Endothelial cell of umbilical vein (primary cell): ENCODE measurements around the gene OR10H4. TPM values are rescaled to one million over a fixed set of nuclear protein-coding genes. Genes with fewer than 3 reads are reported as not detected.

Experiments
- BruUV-seq: library from RNA; stranded (reverse); fragments of 400-500 nt; replicated peaks from 2 replicates; lab custom pipeline; 2021; lab: Mats Ljungman, UMichigan
- CTCF ChIA-PET: fragments of 300-600, 350-600 bp; sonication (Branson Sonifier 250); formaldehyde crosslinking; loops from one replicate; lab custom pipeline; 2021; ENCODE audit warnings: antibody characterized with exemption, inconsistent platforms; lab: Charles Lee
- POLR2A ChIA-PET: fragments of 300-600, 350-600 bp; sonication (Branson Sonifier 250); formaldehyde crosslinking; loops from one replicate; lab custom pipeline; 2021; ENCODE audit warnings: antibody characterized with exemption, inconsistent platforms; lab: Charles Lee
- DNase-seq: peaks from one replicate; pipeline ENCODE4 v3.0.0-alpha.2; 2011; ENCODE audit warnings: low read depth, low spot score
- FAIRE-seq: peaks from 2 replicates; lab custom pipeline; 2011; peaks lifted over from hg19 to GRCh38; lab: Jason Lieb, UNC
- H2AFZ ChIP-seq: 2 replicates; pipeline ENCODE4 v1.6.0; 2012; ENCODE audit warnings: low read depth, low read length, control low read depth, inconsistent platforms
- H3K27ac ChIP-seq: 2 replicates; pipeline ENCODE4 v1.5.1; 2011; ENCODE audit warnings: low read depth, mild to moderate bottlenecking, control low read depth, low read length, moderate library complexity; ENCODE audit not compliant: insufficient read depth
- H3K27me3 ChIP-seq, 2 experiments: 2 replicates each; pipeline versions ENCODE4 v1.6.0 to v1.6.1; 2011; ENCODE audit warnings: low read length in 2 of 2, mixed read lengths in 1 of 2; ENCODE audit not compliant: control insufficient read depth in 2 of 2, insufficient read depth in 2 of 2
- H3K36me3 ChIP-seq, 2 experiments: 2 replicates in 1 of 2; 3 replicates in 1 of 2; pipeline ENCODE4 v1.5.1; 2011; ENCODE audit warnings: low read length in 2 of 2, mild to moderate bottlenecking in 1 of 2, moderate library complexity in 1 of 2; ENCODE audit not compliant: control insufficient read depth in 2 of 2, insufficient read depth in 2 of 2; ENCODE audit errors: extremely low read depth in 1 of 2
- H3K4me1 ChIP-seq: 3 replicates; pipeline ENCODE4 v1.5.1; 2011; ENCODE audit warnings: mild to moderate bottlenecking, low read length; ENCODE audit not compliant: control insufficient read depth, insufficient read depth; ENCODE audit errors: extremely low read depth
- H3K4me2 ChIP-seq: 2 replicates; pipeline ENCODE4 v1.6.1; 2011; ENCODE audit warnings: low read length, control low read depth, mixed read lengths; ENCODE audit not compliant: insufficient read depth
- H3K4me3 ChIP-seq, 3 experiments: fragments of 200-600 bp in 1 of 3; sonication (generic), shearing (Covaris generic) in 1 of 3; replicated peaks in 1 of 3; 2 replicates each; pipeline ENCODE4 v1.5.1; 2011 to 2016; ENCODE audit warnings: control low read depth in 3 of 3, low read length in 3 of 3, mild to moderate bottlenecking in 2 of 3, inconsistent platforms in 1 of 3, low read depth in 1 of 3, moderate library complexity in 1 of 3; ENCODE audit not compliant: insufficient read depth in 1 of 3
- H3K79me2 ChIP-seq: 2 replicates; pipeline ENCODE4 v1.6.0; 2012; ENCODE audit warnings: low read length, inconsistent platforms; ENCODE audit not compliant: control insufficient read depth, insufficient read depth
- H3K9ac ChIP-seq: replicated peaks from 2 replicates; pipeline ENCODE3; 2011; ENCODE audit warnings: low read length, control low read depth; ENCODE audit not compliant: insufficient read depth; ENCODE audit errors: extremely low read depth
- H3K9me1 ChIP-seq: replicated peaks from 3 replicates; pipeline ENCODE4 v1.6.0; 2011; ENCODE audit warnings: mild to moderate bottlenecking, low read length; ENCODE audit not compliant: control insufficient read depth, insufficient read depth; ENCODE audit errors: extremely low read depth
- H3K9me3 ChIP-seq: replicated peaks from 2 replicates; pipeline ENCODE4 v1.5.1; 2012; ENCODE audit warnings: low read length, inconsistent platforms; ENCODE audit not compliant: control insufficient read depth, insufficient read depth
- H4K20me1 ChIP-seq: replicated peaks from 2 replicates; pipeline ENCODE3; 2011; ENCODE audit warnings: mild to moderate bottlenecking, low read length; ENCODE audit not compliant: control insufficient read depth, insufficient read depth; ENCODE audit errors: extremely low read depth
- EZH2 ChIP-seq: IDR thresholded peaks from 2 replicates; pipeline ENCODE4 v1.6.1; 2012; ENCODE audit warnings: borderline replicate concordance, low read depth, mild to moderate bottlenecking, moderate library complexity, low read length, inconsistent platforms; ENCODE audit not compliant: severe bottlenecking
- FOS ChIP-seq: IDR thresholded peaks from 2 replicates; pipeline ENCODE4 v1.6.1; 2011; ENCODE audit warnings: mild to moderate bottlenecking, low read length, moderate library complexity, borderline replicate concordance; ENCODE audit not compliant: insufficient read depth
- GATA2 ChIP-seq: IDR thresholded peaks from 2 replicates; pipeline ENCODE4 v1.7.0; 2011; ENCODE audit warnings: low read depth, mild to moderate bottlenecking, moderate library complexity, mixed read lengths, low read length; ENCODE audit not compliant: insufficient read length, insufficient read depth
- JUN ChIP-seq: IDR thresholded peaks from 2 replicates; pipeline ENCODE4 v1.6.1; 2011; ENCODE audit warnings: borderline replicate concordance, low read depth; ENCODE audit not compliant: insufficient read length, insufficient read depth
- MYC ChIP-seq: IDR thresholded peaks from one replicate; pipeline ENCODE4 v1.6.1; 2011; ENCODE audit warnings: mild to moderate bottlenecking, low read depth, low read length
- POLR2A ChIP-seq: IDR thresholded peaks from 2 replicates; pipeline ENCODE4 v1.6.1; 2012; ENCODE audit warnings: low read depth, mild to moderate bottlenecking, control low read depth, low read length
- POLR2AphosphoS5 ChIP-seq: IDR thresholded peaks from 2 replicates; pipeline ENCODE4 v1.6.1; 2012; ENCODE audit warnings: low read depth, mild to moderate bottlenecking, control low read depth, low read length, moderate library complexity; ENCODE audit not compliant: insufficient read depth
- dilution Hi-C: fragments of 300-500 bp; cut with MboI; formaldehyde crosslinking; loops from one replicate; pipeline ENCODE4 v1.15.0; 2019; ENCODE audit warnings: low sequenced_read_pairs; ENCODE audit not compliant: extremely low pct_ligation_motif_present
- intact Hi-C: fragments of 100-400 bp; cut with micrococcal nuclease; formaldehyde crosslinking; loops from one replicate; pipeline ENCODE4 v1.10.0; 2022
- polyA plus RNA-seq, 4 experiments: library from polyadenylated mRNA; depleted of rRNA in 3 of 4; stranded (reverse) in 3 of 4; unstranded in 1 of 4; fragments of >200 nt; gene quantifications; 2 replicates each; pipeline versions ENCODE4 v1.2.1 to v1.2.3, GENCODE V29; 2011 to 2012; ENCODE audit warnings: missing spikeins in 1 of 4
- total RNA-seq: library from RNA; stranded (reverse); gene quantifications from 2 replicates; pipeline ENCODE4 v1.2.3, GENCODE V29; 2021
- TF ChIP-seq, protein P1 (sequence below), 2 donors: IDR thresholded peaks; 1 replicate in 1 of 2; 2 replicates in 1 of 2; pipeline ENCODE4 v1.5.1; 2011; ENCODE audit warnings: low read length in 2 of 2, mild to moderate bottlenecking in 2 of 2, moderate library complexity in 2 of 2, control low read depth in 1 of 2, inconsistent platforms in 1 of 2, low read depth in 1 of 2; ENCODE audit not compliant: insufficient read depth in 1 of 2; ENCODE audit errors: extremely low read depth in 1 of 2
- TF ChIP-seq, protein P2 (sequence below): IDR thresholded peaks from 2 replicates; pipeline ENCODE4 v1.6.1; 2011; ENCODE audit not compliant: insufficient read depth, insufficient read length

The OR10H4 gene
- total and polyA plus RNA-seq, 2 donors (not counting 3 experiments of a cell fraction or from before 2014, with no cell fraction given): not detected

GRCh38 chr19:15962319-15962718, 13.5 kb downstream of the OR10H4 start:
- Histone ChIP-seq H3K36me3 (no peaks in the 10 kb centered on the region), H3K9ac (no peak overlapping the region), H3K27me3 (no peaks in the 10 kb centered on the region), H4K20me1 (no peaks in the 10 kb centered on the region), H3K4me2 (no peak overlapping the region), H3K4me3 (no peak overlapping the region), H3K79me2 (no peaks in the 10 kb centered on the region), H3K9me3 (no peaks in the 10 kb centered on the region), H3K9me1 (no peaks in the 10 kb centered on the region), H2AFZ (no peak overlapping the region), H3K4me1 (no peaks in the 10 kb centered on the region), H3K27ac (no peak overlapping the region)
- intact Hi-C loops (no loop called here), dilution Hi-C loops (no loop called here)
- POLR2A ChIA-PET: no interaction called here
- no peak for TF ChIP-seq POLR2A
- TF ChIP-seq POLR2AphosphoS5: no peak
- no peak for TF ChIP-seq EZH2
- no peak for TF ChIP-seq GATA2
- no peak for TF ChIP-seq MYC
- no peak for TF ChIP-seq JUN
- TF ChIP-seq, protein P1, sequence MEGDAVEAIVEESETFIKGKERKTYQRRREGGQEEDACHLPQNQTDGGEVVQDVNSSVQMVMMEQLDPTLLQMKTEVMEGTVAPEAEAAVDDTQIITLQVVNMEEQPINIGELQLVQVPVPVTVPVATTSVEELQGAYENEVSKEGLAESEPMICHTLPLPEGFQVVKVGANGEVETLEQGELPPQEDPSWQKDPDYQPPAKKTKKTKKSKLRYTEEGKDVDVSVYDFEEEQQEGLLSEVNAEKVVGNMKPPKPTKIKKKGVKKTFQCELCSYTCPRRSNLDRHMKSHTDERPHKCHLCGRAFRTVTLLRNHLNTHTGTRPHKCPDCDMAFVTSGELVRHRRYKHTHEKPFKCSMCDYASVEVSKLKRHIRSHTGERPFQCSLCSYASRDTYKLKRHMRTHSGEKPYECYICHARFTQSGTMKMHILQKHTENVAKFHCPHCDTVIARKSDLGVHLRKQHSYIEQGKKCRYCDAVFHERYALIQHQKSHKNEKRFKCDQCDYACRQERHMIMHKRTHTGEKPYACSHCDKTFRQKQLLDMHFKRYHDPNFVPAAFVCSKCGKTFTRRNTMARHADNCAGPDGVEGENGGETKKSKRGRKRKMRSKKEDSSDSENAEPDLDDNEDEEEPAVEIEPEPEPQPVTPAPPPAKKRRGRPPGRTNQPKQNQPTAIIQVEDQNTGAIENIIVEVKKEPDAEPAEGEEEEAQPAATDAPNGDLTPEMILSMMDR (IDR thresholded peaks at IDR 0.05; ENCODE audit: extremely low read depth in 1 of 2, insufficient read depth in 1 of 2, low read depth in 1 of 2, low read length in 2 of 2): no peak
- TF ChIP-seq, protein P2, sequence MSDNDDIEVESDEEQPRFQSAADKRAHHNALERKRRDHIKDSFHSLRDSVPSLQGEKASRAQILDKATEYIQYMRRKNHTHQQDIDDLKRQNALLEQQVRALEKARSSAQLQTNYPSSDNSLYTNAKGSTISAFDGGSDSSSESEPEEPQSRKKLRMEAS: no peak
- TF ChIP-seq FOS: no peak
- no peak for DNase-seq
- FAIRE-seq: no peak
- CTCF ChIA-PET: no interaction called here
- no TSS peak for BruUV-seq
